DMS53 (cell line): Measurements from ENCODE around the gene KHDC4.
A peak's percentile ranks its signal among the peaks of the same experiment; 100 is the strongest.

Source experiments
- DNase-seq: peaks from one replicate; lab custom pipeline; 2025; lab: John Stamatoyannopoulos, UW

KHDC4 gene

GRCh38 chr1:155969377-155969791 lies 35.2 kb upstream of the KHDC4 start:
- DNase-seq = no peak

GRCh38 chr1:155968670-155969069 lies 34.5 kb upstream of the KHDC4 start:
- DNase-seq = no peak

GRCh38 chr1:155968051-155968400 lies 33.8 kb upstream of the KHDC4 start:
- DNase-seq = no peak

- DNase-seq = no peak
Observed at GRCh38 chr1:155967341-155968050, 33.3 kb upstream of the KHDC4 start.

GRCh38 chr1:155966750-155967149 lies 32.5 kb upstream of the KHDC4 start:
- DNase-seq = no peak

GRCh38 chr1:155966135-155966534 lies 31.9 kb upstream of the KHDC4 start:
- DNase-seq = no peak

- DNase-seq = no peak
Observed at GRCh38 chr1:155964193-155964592, 30.0 kb upstream of the KHDC4 start.

- no peak for DNase-seq
Observed at GRCh38 chr1:155962599-155963211, 28.5 kb upstream of the KHDC4 start.

- DNase-seq = peak; percentile 80
Observed at GRCh38 chr1:155961937-155962336, 27.7 kb upstream of the KHDC4 start.

GRCh38 chr1:155960081-155960745 lies 26.0 kb upstream of the KHDC4 start:
- no peak for DNase-seq

GRCh38 chr1:155957411-155957915 lies 23.2 kb upstream of the KHDC4 start:
- no peak for DNase-seq

- DNase-seq = no peak
Observed at GRCh38 chr1:155954645-155955044, 20.4 kb upstream of the KHDC4 start.

GRCh38 chr1:155952505-155952890 lies 18.3 kb upstream of the KHDC4 start:
- DNase-seq = peak; percentile 41

- DNase-seq = no peak
Observed at GRCh38 chr1:155951753-155952504, 17.7 kb upstream of the KHDC4 start.

GRCh38 chr1:155950829-155951228 lies 16.6 kb upstream of the KHDC4 start:
- no peak for DNase-seq

GRCh38 chr1:155947741-155948140 lies 13.5 kb upstream of the KHDC4 start:
- no peak for DNase-seq

GRCh38 chr1:155947292-155947691 lies 13.1 kb upstream of the KHDC4 start:
- DNase-seq = no peak

- DNase-seq = no peak
Observed at GRCh38 chr1:155946633-155947219, 12.5 kb upstream of the KHDC4 start.

- DNase-seq = peak; percentile 39
Observed at GRCh38 chr1:155944444-155944799, 10.2 kb upstream of the KHDC4 start.

- DNase-seq = peak; percentile 11
Observed at GRCh38 chr1:155942578-155943141, 8.4 kb upstream of the KHDC4 start.

- DNase-seq = no peak
Observed at GRCh38 chr1:155941845-155942531, 7.8 kb upstream of the KHDC4 start.
